Gastroesophageal sphincter (tissue), 4 donors: Measurements from ENCODE around the gene APLP2. TPM values are rescaled to one million over a fixed set of nuclear protein-coding genes. Genes with fewer than 3 reads are reported as not detected.

Experiments used
- ATAC-seq: fragments of 150-250 bp; one replicate; pipeline ENCODE4 v1.9.1; 2016; ENCODE audit warnings: mild to moderate bottlenecking, moderate library complexity
- H3K27ac ChIP-seq, 4 donors: fragments of 200-600 bp; sonication (generic) in 3 of 4; 1 replicate in 3 of 4; 2 replicates in 1 of 4; pipeline ENCODE4 v1.5.1; 2016 to 2019
- H3K27me3 ChIP-seq: fragments of 200-600 bp; sonication (generic); one replicate; pipeline ENCODE4 v1.5.1; 2019
- H3K36me3 ChIP-seq, 2 donors: fragments of 200-600 bp; sonication (generic); one replicate each; pipeline ENCODE4 v1.5.1; 2019; ENCODE audit warnings: control low read depth in 1 of 2
- H3K4me1 ChIP-seq, 3 donors: fragments of 200-600 bp; sonication (generic); 1 replicate in 2 of 3; 2 replicates in 1 of 3; pipeline ENCODE4 v1.5.1; 2016 to 2019; ENCODE audit warnings: control low read depth in 2 of 3
- H3K4me3 ChIP-seq, 2 donors: fragments of 200-600 bp; sonication (generic); one replicate each; pipeline ENCODE4 v1.5.1; 2019; ENCODE audit warnings: mild to moderate bottlenecking in 1 of 2, moderate library complexity in 1 of 2
- H3K9me3 ChIP-seq, 3 donors: fragments of 200-600 bp; sonication (generic); one replicate each; pipeline ENCODE4 v1.5.1; 2017 to 2019; ENCODE audit warnings: control low read depth in 2 of 3
- CTCF ChIP-seq, 4 experiments: fragments of 200-600 bp in 2 of 4; fragments of 450-650 bp in 2 of 4; sonication (generic) in 1 of 4; IDR thresholded peaks; one replicate each; pipeline ENCODE4 v1.5.1; 2017 to 2019; ENCODE audit warnings: antibody characterized with exemption in 4 of 4, mild to moderate bottlenecking in 2 of 4, moderate library complexity in 2 of 4
- EP300 ChIP-seq: sonication (generic); formaldehyde crosslinking; IDR thresholded peaks from one replicate; pipeline ENCODE4 v1.6.1; 2017; ENCODE audit warnings: antibody characterized with exemption, mild to moderate bottlenecking
- POLR2A ChIP-seq, 2 donors: fragments of 450-650 bp; IDR thresholded peaks; one replicate each; pipeline ENCODE4 v1.6.1; 2017; ENCODE audit warnings: antibody characterized with exemption in 2 of 2, mild to moderate bottlenecking in 2 of 2, moderate library complexity in 1 of 2
- POLR2AphosphoS5 ChIP-seq: sonication (generic); formaldehyde crosslinking; IDR thresholded peaks from one replicate; pipeline ENCODE4 v1.6.1; 2017; ENCODE audit warnings: antibody characterized with exemption
- WGBS, 2 donors: methylation state at CpG; one replicate each; pipeline ENCODE4 v1.1.5; 2018; ENCODE audit warnings: low coverage in 1 of 2; 5-methylcytosine and 5-hydroxymethylcytosine counted together
- total RNA-seq, 4 donors: library from RNA; depleted of rRNA; stranded (reverse); fragments of >200 nt; gene quantifications; one replicate each; pipeline ENCODE4 v1.1.0, GENCODE V29; 2016

The APLP2 gene
- total RNA-seq, 4 donors from 2014 or later = 386 to 533 (median 452) TPM

GRCh38 chr11:130151196-130151595, 81.5 kb downstream of the APLP2 start:
- ATAC-seq = no peak
- Histone ChIP-seq H3K9me3 (no peaks in the 10 kb centered on the region), H3K27me3 (no peaks in the 10 kb centered on the region), H3K4me1 (peaks cover 0 to 5% (median 0%) of the 10 kb centered on the region in 3 donors), H3K27ac (no peak overlapping the region), H3K36me3 (peaks cover 0 to 10% of the 10 kb centered on the region in 2 donors), H3K4me3 (no peak overlapping the region)
- WGBS, 2 donors = 75 to 88% methylated on average over 1 of the region's 1 CpG
- no peak for TF ChIP-seq EP300
- no peak for TF ChIP-seq POLR2AphosphoS5
- no peak for TF ChIP-seq POLR2A (IDR thresholded peaks at IDR 0.05)
- TF ChIP-seq CTCF (IDR thresholded peaks at IDR 0.05) = no peak

- Histone ChIP-seq H3K27ac (no peak overlapping the region), H3K9me3 (no peaks in the 10 kb centered on the region), H3K27me3 (peaks cover 43% of the 10 kb centered on the region), H3K4me3 (no peak overlapping the region), H3K36me3 (no peaks in the 10 kb centered on the region), H3K4me1 (peaks cover 0 to 15% (median 0%) of the 10 kb centered on the region in 3 donors)
- 73 to 86% methylated on average over 7 to 9 of the region's 11 CpGs for WGBS, 2 donors
- no peak for TF ChIP-seq POLR2A (IDR thresholded peaks at IDR 0.05)
- no peak for TF ChIP-seq POLR2AphosphoS5
- no peak for ATAC-seq
Measured at GRCh38 chr11:130156108-130157022, 86.7 kb downstream of the APLP2 start.

GRCh38 chr11:130157101-130157500, 87.4 kb downstream of the APLP2 start:
- TF ChIP-seq POLR2A (IDR thresholded peaks at IDR 0.05) (no peak), CTCF (IDR thresholded peaks at IDR 0.05) (no peak), EP300 (no peak), POLR2AphosphoS5 (no peak)
- Histone ChIP-seq H3K4me1 (peaks cover 0 to 15% (median 0%) of the 10 kb centered on the region in 3 donors), H3K36me3 (no peaks in the 10 kb centered on the region), H3K9me3 (no peaks in the 10 kb centered on the region), H3K27me3 (peaks cover 50% of the 10 kb centered on the region), H3K4me3 (no peak overlapping the region), H3K27ac (no peak overlapping the region)
- ATAC-seq = no peak
- WGBS, 2 donors = 89 to 98% methylated on average over 8 of the region's 8 CpGs

- Histone ChIP-seq H3K36me3 (no peaks in the 10 kb centered on the region), H3K4me1 (peaks cover 0 to 15% (median 0%) of the 10 kb centered on the region in 3 donors), H3K9me3 (no peaks in the 10 kb centered on the region), H3K4me3 (no peak overlapping the region), H3K27me3 (peaks cover 58% of the 10 kb centered on the region), H3K27ac (no peak overlapping the region)
- 67 to 86% methylated on average over 1 to 2 of the region's 3 CpGs for WGBS, 2 donors
- TF ChIP-seq POLR2A (IDR thresholded peaks at IDR 0.05) (no peak), EP300 (no peak), CTCF (IDR thresholded peaks at IDR 0.05) (no peak), POLR2AphosphoS5 (no peak)
- no peak for ATAC-seq
Measured at GRCh38 chr11:130157840-130158239, 88.1 kb downstream of the APLP2 start.

GRCh38 chr11:130159139-130159538, 89.4 kb downstream of the APLP2 start:
- no peak overlapping the region for H3K27ac ChIP-seq
- no peaks in the 10 kb centered on the region for H3K9me3 ChIP-seq
- peaks cover 0 to 15% (median 0%) of the 10 kb centered on the region in 3 donors for H3K4me1 ChIP-seq
- ATAC-seq = no peak
- H3K27me3 ChIP-seq = peaks cover 66% of the 10 kb centered on the region
- WGBS, 2 donors = 70% methylated on average over 14 of the region's 14 CpGs; no CpG with 5 or more reads in 1 of the 2 donors
- peak overlapping the region in 1 of 2 donors; percentile 46 for H3K4me3 ChIP-seq
- TF ChIP-seq POLR2A (IDR thresholded peaks at IDR 0.05) (no peak), EP300 (no peak), POLR2AphosphoS5 (no peak), CTCF (IDR thresholded peaks at IDR 0.05) (no peak)
- H3K36me3 ChIP-seq = no peaks in the 10 kb centered on the region
